ENCODE results near the gene RANBP17. TPM values are rescaled to one million over a fixed set of nuclear protein-coding genes. Genes with fewer than 3 reads are reported as not detected.

RANBP17 gene
- total RNA-seq = 8.0 and 25.0 TPM in 2 replicates

DNA sequence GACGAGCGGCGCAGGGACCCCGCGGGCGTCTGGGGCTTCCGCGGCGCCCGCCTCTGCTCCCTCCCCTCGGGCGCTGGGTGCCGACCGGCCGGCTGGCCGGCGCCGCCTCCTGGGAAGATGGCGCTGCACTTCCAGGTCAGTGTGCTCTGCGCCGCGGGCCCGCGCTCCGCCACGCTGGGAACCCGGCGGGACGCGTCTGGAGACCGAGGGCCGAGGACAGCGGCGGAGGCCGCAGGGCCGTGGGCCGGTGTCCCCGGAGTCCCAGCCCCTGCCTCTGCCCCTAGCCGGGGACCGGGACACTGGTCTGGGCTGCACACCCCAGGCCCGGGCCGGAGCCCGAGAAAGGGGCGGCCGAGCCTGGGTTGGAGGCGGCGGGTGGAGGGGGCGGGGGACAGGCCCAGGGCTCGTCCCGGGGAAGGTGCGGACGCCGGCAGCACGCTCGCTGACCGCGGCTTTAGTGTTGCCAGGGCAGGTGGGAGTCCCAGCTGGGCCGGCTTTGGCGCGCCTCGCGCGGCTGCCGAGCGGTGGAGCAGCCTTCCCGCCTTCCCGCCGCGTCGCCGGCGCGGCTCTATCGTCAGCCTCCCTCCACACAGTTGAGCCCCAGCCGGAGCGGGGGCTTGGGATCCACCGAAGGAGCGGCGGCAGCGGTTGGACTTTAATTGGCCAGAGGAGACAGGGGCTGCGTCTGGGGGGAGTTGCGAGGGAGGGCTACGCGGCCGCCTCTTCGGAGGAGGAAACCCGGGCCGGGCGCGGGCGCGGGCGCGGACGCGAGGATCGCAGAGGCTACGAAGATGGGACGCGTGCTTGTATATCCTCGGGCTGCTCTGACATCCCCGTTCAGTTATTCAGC is at the start of gene RANBP17:
Gene RANBP17, plus strand, starts transcription at position 102 of the 850 bp plus-strand sequence.

DNA sequence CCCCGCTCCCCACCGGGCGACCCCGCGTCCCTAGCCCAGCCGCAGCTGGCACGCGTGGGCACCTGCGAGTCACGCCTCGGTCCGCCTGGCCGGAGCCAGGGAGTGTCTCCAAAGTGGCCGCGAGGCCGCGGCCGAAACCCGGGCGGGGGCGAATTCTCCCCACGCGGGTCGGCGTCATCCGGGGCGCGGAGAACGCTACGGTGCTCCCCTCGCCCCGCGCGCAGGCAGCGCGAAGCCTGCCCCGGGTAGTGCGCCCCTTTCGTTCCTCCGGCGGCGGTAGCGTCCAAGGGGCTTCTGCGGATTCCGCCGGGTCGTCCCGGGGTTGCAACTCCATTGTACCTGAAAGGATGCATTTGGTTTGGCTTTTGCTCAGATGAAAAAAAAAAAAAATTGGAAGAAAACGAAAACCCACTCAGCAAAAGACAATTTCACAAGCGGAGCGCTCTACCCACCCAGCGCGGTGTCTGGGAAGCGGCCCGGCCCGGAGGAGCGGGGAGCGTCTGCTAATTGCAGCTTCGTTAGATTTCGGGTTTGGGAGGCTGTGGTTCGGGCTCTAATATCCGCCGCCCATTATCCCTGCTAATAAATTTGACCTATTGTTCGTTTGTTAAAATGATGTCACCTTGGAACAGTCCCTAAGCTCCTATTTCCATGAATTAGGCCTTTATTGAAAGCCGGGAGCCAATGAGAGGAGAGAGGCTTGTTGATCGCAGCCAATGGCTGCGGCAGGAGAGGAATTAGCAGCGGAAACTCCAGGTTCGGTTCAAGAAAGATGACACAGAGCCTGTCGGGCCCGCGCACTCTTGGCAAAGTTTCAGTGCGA is 446.8 kb downstream of the RANBP17 start, which contains the start of gene TLX3:
Gene TLX3, plus strand, starts transcription at position 796 of the 823 bp plus-strand sequence. CDS start 118 bp downstream, outside the sequence.

Small RNA genes lying within 50 kb of the gene (small RNA-seq; reads per million reads assigned to genes)
- not detected for gene AC091980.1

Other genes starting within 250 kb of the RANBP17 start
- gene GABRP, start 78.3 kb upstream of the RANBP17 start, total RNA-seq = 0.27 and 0.50 TPM in 2 replicates

Measured in thoracic aorta endothelial cell (primary cell).